GM04503 (cell line): ENCODE results near the gene PRSS27.
"Not testable (repeated sequence)": the region's sequence is repeated elsewhere in the genome, so short reads cannot be mapped to it uniquely, and the experiment has no call there.

Experiments
- DNase-seq: peaks from one replicate; pipeline ENCODE4 v3.0.0-alpha.2; 2012; ENCODE audit warnings: low read depth

The PRSS27 gene

DNA sequence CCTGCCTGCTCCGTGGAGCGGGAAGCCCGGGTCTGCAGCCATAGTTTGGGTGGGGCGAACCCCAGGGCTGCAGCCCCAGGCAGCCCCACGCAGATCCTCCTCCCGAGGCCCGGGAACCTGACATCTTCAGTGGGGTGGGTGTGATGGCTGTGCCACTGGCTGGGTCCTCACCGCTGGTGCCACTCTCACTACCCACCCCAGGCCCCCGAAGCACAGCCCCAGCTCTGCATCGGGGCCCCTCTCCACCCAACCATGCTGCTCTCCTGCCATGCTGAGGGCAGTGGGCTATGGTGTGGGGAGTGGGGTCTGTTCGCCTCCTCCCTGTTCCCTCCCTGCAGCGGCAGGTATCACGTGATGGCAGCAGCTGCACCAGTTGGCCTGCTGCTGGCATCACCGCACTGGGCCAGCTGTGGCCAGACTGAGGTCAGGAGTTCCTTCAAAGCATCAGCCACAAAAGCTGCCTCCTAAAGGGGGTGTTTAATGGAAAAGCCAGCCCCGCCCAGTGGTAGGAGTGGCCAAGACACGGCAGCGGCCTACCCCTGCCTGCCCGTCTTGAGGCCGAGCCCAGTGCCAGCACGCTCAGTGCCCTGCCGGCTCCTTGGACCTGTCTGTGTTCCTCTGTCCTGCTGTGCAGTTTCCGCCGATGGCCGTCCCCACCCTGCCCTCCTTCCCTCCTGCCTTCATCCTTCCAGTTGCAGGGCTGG is 26.9 kb downstream of the PRSS27 start:
- DNase-seq, result no peak

DNA sequence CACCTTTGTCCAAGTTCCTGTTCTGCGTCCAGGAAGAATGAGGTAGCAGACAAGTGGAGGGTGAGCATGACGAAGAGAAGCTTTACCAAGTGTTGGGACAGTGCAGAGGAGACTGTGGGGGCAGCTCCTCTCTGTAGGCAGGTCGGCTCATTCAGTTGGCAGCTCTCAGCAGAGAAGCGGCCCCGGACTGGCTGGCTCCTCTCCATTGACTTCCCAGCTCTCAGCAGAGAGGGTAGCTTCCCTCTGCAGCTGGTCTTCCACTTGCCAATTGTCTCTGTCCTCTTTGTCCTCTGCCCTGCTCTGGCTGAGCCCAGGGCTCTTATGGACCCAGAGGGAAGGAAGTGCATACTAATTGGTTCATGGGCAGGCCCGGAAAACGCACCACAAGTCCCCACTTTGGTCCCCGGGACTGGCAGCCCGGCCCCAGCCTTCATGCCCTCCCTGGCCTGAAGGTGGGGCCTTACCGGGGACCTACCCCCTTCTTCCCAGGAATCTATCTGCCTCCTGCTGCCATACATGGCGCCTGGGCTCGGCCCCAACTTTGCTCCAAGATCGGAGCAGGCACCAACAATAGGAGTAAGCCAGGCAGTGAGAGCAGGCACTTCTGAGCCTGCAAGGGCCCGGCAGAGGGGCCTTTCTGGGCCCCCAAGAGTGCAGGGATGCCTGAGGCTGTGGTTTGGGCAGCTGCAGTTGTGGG is 27.6 kb downstream of the PRSS27 start:
- no peak for DNase-seq

DNA sequence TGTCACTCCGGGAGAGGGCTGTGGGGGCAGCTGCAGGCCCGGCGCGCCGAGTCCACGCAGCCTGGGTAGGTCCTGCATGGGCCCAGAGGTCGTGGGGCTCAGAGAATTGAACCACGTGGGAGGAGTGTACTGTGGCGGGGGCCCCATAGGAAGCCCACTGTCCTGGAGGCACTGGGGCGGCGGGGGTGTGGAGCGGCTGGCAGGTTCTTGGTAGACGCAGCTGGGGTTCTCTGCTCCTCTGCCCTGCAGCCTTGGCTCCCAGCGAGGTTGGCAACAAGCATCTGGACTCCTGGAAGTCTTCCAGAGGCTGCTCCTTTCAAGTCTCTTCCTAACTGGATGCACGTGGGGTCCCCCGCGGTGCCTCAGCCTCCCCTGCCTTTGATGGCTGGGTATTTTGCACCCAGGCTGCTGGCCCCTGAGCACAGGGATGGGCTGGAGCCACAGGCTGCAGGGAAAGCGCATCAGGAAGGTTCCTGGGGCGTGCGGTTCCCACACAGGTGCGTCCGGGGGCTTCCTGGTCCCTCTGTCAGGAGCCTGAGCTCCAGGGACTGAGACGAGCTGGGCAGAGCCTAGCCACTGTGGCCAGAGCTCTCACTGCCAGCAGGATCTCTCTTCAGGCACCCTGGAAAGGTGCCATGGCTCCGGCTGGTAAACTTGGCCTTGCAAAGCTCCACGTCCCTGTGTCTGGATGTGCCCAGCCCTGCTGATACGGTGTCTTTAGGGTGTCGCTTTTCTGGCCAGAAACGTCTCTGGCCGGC is 28.4 kb downstream of the PRSS27 start:
- DNase-seq, result no peak

DNA sequence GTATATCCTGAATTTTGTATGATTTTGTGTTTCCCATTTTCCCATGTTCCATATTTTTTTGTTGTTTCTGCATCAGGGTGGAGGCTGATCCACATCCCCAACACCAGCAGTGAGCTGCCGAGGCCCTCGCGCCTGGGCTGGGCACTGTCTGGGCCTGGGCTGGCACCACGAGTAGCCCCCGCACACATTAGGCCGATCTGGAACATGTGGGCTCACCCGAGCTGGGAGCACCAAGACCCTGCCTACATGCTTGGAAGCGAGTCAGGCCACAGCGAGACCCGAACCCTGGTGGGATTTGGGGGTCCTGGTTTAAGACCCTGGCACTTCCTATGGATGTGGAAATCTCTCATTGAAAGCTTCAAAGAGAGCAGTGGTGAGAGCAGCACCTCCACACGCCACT is 29.2 kb downstream of the PRSS27 start:
- DNase-seq, result no peak

DNA sequence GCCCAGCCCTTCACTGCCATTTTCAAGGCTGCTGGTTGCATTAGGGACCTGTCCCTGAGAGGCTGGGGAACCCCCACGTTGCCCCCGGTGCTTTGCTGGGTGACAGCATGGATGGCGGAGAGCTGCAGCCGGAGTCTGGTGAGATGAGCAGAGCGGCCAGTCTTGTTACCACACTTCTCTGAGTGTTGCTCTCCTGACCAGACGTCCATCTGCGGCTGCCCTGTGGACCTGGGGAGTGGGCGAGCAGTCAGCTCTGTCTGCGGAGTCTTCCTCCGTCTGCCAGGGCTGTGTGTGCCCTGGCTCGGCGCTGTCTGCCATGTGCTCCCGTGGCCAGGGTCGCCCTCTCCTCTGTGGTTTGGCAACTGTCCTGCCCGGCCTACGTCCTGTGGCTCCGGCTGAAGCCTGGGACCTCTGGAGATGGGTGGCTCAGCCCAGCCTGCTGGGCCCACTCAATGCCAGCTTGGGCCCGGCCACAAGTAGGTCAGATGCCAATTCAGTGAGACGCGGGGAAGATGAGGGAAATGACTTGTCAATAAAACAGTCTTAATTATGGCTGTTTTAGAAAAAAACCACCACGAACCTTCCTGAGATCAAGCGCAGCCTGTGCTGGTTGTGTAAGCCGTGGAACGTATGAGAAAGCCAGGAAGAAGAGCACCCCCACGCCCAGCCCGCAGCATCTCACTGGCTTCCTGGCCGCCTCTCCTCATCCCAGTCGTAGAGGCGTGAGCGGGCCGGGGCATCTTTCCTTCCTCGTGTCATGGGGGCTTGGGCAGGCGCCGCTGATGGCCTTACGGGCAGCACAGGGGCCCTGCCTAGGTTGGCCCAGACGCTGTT is 29.8 kb downstream of the PRSS27 start:
- no peak for DNase-seq

DNA sequence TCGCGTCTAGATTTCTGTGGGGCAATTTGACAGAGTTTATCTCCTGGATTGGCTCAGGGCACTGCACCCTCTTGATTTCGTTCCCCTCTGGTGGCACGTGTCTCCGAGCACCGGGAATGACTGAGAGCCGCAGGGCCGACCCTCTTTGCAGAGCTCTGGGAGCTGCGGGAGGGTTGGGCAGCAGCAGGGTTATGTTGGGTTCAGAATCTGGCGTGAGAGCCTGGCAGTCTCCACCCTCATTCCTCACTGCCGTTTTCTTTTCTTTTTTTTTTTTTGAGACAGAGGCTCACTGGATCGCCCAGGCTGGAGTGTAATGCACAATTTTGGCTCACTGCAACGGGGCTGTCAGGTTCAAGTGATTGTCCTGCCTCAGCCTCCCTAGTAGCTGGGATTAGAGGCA is 30.6 kb downstream of the PRSS27 start:
- not testable (repeated sequence) for DNase-seq

DNA sequence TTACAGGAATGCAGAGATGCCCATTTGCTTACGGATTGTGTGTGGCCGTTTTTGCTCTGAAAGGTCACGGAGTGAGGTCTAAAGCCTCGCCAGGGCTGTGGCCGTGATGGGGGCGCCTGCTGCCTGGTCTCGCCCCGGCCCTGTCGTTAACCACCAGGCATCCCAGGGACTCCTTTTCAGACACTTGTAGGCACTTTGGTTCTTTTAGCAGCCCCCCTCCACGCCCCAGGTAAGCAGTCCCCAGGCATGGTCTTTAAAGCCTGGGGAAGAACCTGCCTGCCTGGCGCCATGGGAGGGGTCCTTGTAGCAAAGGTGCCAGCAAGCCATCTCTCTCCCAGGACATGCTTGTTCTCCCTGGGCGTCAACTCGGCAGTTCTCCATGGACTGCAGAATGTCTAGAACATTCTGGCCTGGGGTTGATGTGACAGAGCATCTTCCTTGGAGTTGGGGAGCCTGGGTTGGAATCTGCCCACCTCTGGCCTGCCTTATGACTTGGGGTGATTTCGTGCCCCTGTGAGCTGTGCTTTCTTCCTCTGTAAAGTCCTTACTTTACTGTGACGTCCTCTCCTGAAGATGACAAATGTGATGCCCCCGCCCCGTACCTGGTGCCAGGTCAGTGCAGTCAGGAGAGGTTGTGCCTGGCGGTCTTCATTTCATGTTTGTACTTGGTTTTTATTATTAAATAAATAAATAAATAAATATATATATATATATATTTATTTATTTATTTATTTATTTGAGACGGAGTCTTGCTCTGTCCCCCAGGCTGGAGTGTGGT is 32.3 kb downstream of the PRSS27 start:
- DNase-seq, result no peak

DNA sequence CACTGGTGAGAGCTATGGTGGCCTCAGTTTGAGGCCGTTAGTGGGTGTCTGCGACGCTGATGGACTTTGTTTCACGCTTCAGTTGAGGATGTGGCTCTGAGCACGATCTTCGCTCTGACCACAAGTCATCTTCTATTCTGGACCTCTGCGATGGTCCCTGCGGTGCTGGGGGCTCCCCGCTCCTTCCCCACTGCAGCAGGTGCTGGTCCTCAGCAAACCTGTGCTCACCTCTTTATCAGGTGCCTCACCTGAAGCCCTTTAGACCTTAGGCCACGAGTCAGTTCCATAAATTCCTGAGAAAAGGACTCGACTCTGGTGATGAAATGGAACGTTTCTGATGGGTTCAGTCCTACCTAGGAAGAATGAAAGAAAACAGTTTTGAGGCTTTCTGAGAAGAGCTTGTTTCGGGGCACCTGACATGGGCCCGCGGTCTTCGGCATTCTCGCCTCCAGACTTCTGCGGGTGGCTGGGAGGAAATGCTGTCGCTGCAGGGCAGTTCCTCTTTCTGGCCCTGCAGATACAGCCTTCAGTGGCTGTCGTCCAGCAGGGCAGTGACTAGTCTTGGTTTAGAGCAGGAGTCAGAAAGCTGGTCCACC is 33.0 kb downstream of the PRSS27 start:
- no peak for DNase-seq

DNA sequence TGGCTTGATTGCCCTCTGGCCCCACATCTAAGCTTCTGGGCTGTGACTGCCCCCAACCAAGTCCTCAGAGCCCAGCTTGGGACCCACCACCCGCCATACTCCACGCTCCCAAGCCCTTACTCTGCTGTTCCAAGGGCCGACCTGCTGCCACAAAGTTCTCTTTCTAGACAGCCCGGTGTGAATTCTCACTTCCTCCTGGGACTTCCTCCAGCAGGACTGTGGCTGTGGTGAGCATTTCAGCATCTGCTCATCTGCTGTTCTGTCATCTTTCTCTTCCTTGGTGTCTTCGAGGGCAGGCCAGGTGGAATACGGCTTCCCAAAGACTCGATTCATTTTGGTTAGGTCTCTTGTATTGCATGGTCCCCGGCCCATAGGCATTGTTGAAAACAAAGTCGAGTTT is 33.9 kb downstream of the PRSS27 start:
- not testable (repeated sequence) for DNase-seq

DNA sequence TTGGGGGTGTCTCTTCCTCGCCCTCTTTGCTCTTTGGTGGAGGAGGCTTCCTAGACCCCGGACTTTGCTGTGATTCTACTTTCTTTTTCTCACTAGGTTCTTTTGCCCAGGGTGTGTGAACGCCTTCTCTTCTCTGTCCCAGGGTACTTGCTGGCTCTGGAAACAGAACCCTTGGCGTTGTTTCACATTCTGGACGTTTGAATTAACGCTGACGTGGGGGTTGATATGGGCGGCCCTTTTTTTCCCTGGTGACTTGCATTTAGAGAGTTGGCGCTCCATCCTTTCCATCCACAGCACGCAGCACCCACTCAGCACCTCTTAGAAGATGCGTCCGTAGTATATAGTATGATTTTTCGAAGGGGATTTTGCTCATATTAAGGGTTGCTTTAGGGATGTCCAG is 37.0 kb downstream of the PRSS27 start:
- not testable (repeated sequence) for DNase-seq

DNA sequence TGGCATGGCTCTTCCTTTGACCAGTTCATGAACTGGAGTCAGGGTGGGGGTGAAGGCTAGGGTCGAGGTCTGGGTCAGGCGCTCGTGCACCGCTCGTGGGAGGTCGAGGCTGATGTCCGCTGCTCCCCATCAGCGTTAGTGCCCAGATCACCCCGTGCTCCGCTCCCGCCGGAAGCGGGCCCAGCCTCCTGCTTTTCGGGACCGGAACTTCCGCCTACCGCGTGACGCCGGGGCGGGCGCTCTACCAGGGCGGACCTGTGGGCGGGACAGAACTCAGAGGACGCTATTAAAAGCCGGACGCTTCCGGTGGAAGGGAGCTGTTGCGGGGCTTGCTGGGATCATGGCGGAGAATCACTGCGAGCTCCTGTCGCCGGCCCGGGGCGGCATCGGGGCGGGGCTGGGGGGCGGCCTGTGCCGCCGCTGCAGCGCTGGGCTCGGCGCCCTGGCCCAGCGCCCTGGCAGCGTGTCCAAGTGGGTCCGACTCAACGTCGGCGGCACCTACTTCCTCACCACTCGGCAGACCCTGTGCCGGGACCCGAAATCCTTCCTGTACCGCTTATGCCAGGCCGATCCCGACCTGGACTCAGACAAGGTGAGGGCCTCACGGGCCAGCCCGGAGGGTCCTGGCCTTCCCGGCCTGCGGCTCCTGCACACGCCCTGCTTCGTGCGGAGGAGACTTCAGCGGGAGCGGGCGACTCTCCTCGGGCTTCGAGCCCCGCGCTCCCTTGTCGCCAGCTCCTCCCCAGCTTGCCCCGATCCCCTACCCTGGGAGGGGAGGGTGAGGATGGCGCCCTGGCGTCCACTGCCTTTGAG is 37.6 kb downstream of the PRSS27 start, which contains the start of gene KCTD5:
Gene KCTD5 (plus strand): TSS at position 315 of the 813 bp plus-strand sequence. CDS start 26 bp downstream, at position 341.
- peak; percentile 73 for DNase-seq

DNA sequence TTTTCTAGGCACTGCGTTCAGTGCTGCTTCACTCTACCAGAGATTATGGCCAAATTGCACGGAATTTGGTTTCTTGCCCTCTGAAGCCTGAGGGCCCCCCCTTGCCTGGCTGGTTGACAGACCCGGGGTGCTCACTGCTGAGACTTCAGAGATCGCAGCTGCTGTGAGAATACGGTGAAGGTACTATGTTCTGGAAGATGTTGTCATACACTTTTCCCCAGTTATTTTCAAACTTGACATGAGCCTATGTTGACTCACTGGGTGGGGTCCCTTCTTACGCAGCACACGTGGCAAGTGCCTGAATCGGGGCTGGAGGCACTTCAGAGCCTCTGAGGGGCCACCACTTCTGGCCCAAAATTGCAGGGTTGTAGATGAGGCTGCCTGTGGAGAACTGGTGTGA is 39.7 kb downstream of the PRSS27 start:
- not testable (repeated sequence) for DNase-seq

DNA sequence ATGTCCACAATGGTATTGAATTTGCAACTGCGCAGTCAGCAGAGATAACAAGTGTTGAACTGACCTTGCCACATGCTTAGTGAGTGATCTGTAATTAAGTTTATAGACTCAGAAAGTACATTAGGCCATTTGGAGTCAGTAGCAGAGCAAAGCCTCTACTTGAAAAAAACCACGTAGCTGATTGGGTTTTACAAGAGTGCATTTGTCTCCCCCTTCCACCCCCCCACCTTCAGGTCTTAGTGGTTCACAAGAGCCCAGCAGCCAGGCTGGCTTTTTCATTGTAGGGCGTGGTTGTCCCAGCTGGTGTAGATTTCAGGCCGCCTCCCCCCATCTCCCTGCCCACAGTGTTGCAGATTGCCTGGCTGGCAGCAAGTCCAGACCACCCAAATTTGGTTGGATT is 40.1 kb downstream of the PRSS27 start:
- DNase-seq, result not testable (repeated sequence)

DNA sequence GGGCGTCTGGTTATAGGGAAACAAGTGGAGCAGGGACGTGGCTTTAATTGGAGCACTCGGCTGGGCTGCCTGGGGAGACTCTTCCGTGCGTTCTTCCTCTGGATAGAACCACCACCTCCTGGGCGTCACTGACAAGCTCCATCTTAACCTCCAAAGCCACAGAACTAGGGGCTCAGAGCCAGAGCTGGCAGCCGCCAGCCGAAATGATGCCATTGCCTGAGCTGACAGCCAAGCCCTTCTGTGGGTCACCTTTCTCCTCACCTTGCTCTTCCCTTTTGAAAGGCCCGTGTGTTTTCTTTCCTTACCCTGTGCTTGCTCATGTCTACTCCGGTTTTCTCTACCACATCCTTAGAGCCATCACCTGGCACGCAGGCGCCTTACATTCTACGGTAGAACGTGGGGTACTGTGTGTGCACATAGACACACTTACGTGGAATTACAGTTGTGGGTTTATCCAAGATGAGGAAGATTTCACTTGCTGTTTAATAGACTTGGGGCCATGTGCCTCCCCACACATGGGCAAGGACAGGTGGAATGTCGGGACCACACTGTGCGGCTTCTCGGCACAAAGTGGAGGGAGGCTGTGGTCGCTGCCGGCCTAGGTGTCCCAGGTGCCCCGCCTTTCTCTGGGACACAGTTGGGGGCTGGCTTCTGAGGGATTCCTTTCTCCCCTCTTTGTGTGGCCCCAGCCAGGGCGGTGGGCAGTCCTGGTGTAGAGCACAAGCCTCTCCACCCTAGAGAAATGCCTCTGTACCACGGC is 41.6 kb downstream of the PRSS27 start:
- DNase-seq, result not testable (repeated sequence)

DNA sequence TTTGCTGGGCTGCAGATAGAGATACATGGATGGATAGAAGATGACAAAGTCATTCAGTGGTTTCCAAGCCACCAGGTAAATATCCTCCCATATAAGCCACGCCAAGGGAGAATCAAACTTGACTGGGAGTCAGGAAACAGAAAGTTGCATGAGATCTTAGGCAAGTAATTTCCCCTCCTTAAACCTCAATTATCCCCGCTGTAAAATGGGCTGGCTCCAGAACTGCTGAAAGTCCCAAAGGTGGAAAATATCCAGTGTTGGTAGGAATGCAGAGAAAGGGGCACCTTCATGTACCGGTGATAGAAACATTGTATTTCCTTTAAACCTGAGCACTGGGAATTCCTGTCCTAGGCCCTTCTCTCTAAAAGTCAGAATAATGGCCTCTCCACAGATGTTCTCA is 43.1 kb downstream of the PRSS27 start:
- not testable (repeated sequence) for DNase-seq

DNA sequence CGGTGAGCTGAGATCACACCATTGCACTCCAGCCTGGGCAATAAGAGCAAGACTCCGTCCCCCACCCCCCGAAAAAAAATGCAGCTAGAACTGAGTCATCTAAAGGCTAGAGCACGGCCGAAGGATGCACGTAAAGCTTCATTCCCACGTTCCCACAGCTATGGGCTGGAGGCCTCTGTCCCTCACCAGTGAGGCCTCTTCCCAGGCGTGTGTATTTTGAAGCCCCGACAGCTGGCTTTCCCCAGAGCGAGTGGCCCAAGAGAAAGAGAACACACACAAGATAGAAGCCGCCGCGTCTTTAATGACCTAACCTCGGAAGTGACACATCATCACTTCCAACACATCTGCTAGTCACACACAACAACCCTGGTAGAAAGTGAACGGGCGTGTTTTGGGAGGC is 44.3 kb downstream of the PRSS27 start:
- no peak for DNase-seq

DNA sequence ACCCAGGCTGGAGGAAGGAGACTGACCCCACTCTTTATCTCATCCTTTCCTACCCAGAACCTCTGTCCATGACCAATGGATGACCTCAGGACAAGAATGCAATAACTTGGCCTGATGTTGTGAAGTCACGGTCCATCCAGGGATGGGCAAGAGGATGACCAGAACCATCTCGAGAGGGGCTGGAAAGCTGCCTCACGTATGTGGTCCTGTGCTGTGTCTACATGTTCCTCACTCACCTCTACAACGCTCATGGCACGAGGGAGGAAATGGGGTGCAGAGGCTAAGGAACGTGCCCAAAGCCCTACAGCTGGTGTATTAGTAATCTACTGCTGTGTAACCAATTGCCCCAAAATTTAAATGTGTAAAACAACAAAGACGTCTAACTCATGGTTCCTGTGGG is 45.0 kb downstream of the PRSS27 start:
- no peak for DNase-seq

DNA sequence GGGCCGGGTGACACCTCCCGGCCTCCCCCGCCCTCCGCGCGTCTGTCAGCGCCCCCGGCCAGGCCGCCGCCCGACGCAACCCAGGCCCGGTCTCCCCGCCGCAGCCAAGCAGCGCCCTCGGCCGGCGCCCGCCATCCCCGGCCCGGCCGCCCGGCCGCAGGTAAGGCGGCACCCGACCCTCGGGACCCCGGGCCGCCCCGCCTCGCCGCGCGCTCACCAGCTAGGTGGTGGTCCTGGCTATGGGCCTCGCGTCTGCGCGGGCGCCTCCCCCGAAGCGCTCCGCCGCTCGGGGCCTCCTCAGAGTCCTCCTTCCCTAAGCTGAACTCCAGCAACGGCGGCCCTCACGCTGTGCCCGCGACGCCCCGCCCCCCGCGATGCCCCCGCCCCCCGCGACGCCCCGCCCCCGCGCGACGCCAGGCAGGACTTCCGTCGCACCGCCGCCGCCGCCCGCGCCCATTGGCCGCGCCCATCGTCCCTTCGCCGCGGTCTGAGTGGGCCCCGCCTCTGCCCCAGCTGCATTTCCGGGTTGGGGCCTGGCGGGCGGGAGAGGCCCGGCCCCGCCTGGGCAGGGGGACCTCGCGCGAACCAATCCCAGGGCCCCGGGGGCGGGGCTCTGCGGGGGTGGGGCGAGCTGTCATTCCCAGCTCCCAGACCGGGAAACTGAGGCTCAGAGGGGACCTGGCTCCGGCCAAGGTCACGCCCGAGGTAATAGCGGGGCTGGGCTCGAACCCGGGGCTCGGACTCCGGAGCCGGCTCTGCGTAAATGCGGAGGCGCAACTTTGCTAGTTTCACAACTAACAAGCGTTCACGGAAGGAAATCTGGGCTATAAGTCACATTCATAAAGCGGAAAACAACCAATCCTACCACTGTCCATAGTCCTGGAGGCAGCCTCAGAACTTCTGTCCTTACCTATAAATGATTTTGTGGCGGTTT is 46.7 kb downstream of the PRSS27 start:
- DNase-seq, result peak; percentile 37
